Activated T-cell treated with anti-CD3 and anti-CD28 coated beads, Interleukin-2, amount 50 U/mL, for 1 hour (primary cell): ENCODE data around the gene DCHS2.

Source experiments
- DNase-seq: peaks from one replicate; pipeline ENCODE4 v3.0.0-alpha.2; 2020

DCHS2 gene

DNA sequence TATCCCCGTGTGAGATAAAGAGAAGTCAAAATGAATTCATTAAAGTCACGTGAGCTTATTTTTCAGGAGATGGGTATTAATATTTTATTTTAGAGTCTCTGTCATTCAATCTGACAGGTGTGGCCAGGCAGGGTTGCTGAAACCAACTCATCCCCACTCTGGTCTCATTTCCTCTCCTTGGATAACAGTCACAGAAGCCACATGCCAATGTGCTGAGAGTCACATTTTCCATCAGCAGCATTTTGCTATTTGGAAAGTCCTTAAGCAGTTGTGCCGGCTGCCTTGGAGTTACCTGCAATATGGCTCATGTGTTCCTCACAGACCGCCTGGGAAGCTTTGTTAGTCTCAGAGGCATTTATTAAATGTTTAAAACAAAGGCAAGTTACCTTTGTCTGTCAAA lies 302.3 kb downstream of the DCHS2 start:
- no peak for DNase-seq

DNA sequence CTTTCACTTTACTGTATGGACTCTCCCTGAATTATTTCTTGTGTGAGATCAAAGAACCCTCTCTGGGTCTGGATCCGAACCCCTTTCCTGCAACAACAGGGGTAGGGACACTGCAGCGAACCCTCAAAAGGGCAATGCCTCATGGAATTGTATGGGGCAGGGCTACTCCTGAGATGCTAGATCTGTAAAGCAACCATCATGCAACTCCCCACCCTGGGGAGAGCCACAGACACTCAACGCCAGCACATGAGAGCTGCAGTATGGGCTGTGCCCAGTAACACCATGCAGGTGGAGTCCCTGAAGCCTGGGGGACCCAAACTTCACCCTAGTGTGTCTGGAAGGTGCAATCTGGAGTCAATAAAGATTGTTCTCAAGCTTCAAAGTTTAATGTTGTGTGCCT lies 304.7 kb downstream of the DCHS2 start:
- no peak for DNase-seq

DNA sequence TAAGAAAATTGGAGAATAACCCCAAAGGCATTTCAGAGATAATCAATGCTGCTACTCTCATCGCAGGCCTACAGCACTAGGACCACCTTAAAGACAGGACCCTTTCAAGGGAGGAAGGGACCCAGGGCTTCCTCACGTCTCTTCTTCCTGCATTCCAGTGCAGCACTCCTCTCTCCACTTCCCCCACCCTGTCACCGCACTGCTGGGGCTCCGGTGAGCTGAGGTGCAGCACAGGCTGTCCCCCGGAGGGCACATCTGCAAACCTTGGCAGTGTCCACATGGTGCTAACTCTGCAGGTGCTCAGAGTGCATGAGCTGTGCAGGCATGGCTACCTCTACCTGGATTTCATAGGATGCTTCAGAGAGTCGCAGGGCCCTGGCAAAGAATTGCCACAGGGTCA lies 305.6 kb downstream of the DCHS2 start:
- no peak for DNase-seq

DNA sequence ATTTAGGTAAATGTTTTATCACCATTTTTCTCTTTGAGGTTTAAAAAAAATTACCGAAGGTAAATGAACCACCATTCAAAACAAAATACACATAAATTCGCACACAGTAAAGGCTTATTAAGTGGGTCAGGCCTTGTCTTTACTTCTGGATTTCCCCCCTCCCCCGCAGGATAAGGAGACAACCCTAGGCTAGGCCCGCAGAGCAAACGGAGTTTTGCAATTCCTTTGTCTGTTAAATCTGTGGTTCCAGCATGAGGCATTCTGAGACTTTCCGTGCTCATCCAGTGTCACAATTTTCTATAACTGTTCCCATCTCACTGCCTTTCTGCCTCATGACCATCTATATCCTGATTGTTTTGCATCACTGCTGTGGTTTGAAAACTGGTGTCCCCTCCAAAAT lies 307.4 kb downstream of the DCHS2 start:
- no peak for DNase-seq

DNA sequence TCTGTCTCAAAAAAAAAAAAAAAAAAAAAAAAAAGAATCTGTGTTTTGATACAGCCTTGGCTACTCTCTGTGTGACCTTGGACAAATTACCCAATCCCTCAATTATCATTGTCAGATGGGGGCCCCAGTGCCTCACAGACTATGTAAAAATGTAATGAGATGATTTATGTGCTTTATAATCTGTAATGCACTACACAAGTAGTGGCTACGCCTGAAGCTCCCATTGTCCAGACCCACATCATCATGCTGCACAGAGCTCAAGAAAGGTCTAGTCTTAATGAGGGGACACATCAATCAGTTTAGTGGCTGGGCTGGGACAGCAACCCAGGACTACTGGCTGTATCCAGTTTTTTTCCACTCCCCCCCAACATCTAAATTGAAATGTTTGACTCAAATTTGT lies 308.3 kb downstream of the DCHS2 start:
- DNase-seq = no peak
